Ureter (tissue), 1 donor: Measurements from ENCODE around the gene ST7. TPM values are rescaled to one million over a fixed set of nuclear protein-coding genes. Genes with fewer than 3 reads are reported as not detected.
"Not testable (repeated sequence)": the region's sequence is repeated elsewhere in the genome, so short reads cannot be mapped to it uniquely, and the experiment has no call there.

Experiments
- DNase-seq: peaks from one replicate; pipeline ENCODE4 v3.0.0-alpha.2; 2020; ENCODE audit warnings: low spot score
- total RNA-seq: library from RNA; stranded (reverse); gene quantifications from one replicate; pipeline ENCODE4 v1.2.4, GENCODE V29; 2023
- donor health status: DM: yes; HTN: yes; CAD: no.

Gene ST7
- total RNA-seq, 1 donor from 2014 or later: 25.4 TPM

GRCh38 chr7:116950889-116951351, 2.4 kb upstream of the ST7 start:
- DNase-seq: no peak

DNA sequence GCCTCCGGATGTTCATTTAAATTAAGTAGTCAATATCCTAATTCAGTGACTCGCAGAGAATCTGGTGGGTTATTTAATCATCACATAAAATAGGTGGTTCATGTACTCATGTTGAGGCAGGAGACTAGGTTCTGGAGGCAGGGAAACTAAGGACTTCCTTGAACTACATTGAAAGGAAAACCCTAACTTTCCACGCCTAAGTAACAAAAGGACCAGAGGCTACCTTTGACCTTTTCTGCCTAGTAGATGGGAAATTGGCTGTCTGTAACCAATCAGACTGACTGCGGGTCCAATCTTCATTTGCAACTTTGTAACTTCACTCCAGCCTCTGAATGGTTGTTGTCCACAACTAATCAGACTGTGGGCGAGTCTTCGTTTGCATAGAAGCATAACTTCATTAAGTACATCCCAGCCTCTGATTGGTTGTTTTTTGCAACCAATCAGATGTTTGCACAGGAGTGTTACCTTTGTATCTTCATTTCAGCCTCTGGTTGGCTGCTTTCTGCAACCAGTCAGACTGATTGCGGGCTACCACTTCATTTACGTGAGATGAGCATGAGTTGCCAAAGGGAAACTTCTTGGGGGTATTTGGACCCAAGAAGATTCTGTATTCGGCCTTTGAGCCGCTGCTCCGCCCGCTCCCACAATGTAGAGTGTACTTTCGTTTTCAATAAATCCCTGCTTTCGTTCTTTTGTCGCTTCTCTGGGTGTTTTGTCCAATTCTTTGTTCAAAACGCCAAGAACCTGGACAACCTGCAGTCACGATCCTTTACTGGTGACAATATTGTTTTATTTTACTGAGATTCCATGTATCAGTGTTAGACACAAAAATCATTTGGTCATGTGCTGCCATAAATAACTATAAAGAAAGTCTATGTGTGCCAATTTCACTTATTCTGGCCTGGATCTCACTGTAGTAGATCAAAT, 1.7 kb upstream of the ST7 start:
- DNase-seq: no peak

GRCh38 chr7:116952635-116953371, 498 bp upstream of the ST7 start:
- DNase-seq: peak; percentile 74

DNA sequence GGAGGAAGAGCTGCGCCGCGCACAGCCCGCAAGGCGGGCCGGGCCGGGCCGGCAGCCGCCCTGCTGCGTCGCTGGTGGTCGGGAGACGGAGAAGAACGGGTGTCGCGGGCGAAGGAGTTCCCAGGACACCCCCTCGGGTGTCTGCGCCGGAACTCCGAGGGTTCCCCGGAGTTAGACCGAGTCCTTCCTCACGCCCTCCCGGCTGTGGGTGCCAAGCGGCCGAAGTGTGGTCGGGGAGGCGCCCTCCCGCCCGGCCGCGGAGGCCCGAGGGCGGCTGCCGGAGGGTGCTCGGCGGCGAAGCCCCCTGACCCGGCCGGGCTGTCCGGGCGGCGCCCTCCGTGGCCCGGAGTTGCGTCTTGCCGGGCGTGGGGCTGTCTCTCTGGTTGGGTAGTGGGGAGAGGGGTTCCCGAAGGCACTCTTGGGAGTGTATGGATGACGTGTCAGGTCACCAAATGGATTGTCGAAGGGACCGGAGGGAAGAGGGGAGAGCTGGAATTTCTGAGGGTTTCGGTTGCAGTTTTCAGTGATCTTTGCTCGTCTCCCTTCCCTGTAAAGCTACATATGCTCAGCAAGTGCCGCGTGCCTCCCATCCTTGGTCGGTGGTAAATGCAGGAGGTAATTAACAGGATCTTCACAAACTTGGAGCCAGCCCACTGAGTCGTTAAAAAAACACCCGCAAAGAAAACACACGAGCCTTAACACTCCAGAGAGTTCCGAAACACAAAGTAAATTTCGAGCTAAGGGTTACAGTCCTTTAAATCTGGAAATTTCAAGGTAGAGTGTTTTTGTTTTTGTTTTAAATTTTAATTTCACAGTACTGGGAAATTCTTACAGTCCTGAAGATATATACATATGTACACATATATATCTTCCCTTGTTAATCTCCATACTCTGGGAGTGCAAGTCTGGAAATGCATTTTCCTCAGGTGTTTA, 871 bp downstream of the ST7 start:
- peak; percentile 64 for DNase-seq

DNA sequence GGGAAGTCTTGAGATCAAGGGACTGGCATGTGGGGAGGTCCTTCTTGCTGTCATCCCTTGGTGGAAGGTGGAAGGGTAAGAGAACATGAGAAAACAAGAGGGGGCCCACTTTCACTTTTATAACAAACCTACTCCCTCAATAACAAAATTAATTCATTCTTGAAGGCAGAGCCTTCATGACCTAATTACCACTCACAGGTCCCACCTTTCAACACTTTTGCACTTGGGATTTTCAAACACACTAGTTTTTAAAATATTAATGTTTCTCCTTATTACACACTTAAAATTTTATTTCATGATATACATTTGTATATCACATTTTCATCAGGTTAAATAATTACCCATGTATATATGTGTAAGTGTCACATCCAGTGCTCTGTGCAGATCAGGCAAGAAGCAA, 2.0 kb downstream of the ST7 start:
- DNase-seq: no peak

- no peak for DNase-seq
These were observed 2.6 kb downstream of the ST7 start for GRCh38 chr7:116955801-116956476.

DNA sequence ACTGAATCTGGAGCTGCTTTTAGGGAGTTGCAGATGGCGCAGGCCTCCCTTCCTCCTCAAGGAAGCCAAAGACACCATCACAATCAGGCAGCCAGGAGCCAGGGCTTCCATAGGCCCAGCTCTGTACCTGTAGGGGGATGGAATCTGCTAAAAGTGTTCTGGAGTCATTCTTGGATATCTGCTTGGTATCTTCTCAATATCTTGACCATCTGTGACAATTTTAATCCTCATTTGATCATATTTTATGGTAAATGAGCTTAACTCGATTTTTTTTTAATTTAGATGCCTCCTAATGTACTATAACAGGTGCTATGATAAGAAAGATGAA, 3.1 kb downstream of the ST7 start:
- no peak for DNase-seq

GRCh38 chr7:116957874-116958273, 4.6 kb downstream of the ST7 start:
- no peak for DNase-seq

DNA sequence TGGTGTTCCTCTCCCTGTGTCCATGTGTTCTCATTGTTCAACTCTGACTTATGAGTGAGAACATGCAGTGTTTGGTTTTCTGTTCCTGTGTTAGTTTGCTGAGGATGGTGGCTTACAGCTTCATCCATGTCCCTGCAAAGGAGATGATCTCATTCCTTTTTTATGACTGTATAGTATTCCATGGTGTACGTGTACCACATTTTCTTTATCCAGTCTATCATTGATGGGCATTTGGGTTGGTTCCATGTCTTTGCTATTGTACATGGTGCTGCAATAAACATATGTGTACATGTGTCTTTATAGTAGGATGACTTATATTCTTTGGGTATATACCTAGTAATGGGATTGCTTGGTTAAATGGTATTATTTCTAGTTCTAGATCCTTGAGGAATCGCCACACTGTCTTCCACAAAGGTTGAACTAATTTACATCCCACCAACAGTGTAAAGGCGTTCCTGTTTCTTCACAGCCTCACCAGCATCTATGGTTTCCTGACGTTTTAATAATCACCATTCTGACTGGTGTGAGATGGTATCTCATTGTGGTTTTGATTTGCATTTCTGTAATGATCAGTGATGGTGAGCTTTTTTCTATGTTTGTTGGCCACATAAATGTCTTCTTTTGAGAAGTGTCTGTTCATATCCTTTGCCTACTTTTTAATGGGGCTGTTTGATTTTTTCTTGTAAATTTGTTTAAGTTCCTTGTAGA, 8.8 kb downstream of the ST7 start:
- DNase-seq: not testable (repeated sequence)

- no peak for DNase-seq
These were observed 9.9 kb downstream of the ST7 start for GRCh38 chr7:116963234-116963633.

GRCh38 chr7:116966601-116967000, 13.3 kb downstream of the ST7 start:
- no peak for DNase-seq

GRCh38 chr7:116967254-116967922, 14.1 kb downstream of the ST7 start:
- no peak for DNase-seq

DNA sequence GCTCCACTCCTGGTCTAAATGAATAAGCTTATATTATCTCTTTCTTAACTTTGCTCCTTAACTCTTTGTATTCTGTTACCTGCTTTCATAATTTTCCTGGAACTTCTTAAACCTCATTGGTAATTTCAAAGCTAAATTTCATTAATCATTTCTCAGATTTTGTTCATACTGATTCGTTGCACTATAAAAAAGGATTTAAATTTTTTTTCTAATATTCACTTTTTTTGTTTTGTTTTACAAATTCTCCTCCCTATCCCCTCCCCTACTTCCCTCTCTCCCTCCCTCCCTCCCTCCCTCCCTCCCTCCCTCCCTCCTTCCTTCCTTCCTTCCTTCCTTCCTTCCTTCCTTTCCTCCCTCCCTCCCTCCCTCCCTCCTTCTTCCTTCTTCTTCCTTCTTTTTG, 14.7 kb downstream of the ST7 start:
- DNase-seq: no peak

GRCh38 chr7:116968631-116969030, 15.3 kb downstream of the ST7 start:
- no peak for DNase-seq

DNA sequence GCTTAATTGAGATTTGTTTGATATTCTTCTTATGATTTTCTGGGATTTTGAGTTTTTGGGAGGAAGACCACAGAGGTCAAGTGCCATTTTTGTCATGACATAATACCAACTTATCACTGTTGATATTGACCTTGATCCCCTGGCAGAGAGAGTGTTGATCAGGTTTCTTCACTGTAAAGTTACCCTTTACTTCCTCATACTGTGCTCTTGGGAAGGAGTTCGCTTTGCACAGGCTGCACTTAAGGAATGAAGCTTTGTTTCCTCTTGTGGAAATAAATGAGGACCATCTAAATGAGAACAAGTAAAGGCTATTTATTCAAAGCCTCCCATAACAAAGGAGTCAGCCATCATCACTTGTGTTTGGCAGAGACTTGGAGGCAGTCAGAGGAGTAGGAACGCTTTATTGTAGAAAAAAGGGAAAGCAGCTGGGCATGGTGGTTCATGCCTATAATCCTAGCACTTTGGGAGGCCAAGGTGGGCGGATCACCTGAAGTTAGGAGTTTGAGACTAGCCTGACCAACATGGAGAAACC, 16.1 kb downstream of the ST7 start:
- no peak for DNase-seq

DNA sequence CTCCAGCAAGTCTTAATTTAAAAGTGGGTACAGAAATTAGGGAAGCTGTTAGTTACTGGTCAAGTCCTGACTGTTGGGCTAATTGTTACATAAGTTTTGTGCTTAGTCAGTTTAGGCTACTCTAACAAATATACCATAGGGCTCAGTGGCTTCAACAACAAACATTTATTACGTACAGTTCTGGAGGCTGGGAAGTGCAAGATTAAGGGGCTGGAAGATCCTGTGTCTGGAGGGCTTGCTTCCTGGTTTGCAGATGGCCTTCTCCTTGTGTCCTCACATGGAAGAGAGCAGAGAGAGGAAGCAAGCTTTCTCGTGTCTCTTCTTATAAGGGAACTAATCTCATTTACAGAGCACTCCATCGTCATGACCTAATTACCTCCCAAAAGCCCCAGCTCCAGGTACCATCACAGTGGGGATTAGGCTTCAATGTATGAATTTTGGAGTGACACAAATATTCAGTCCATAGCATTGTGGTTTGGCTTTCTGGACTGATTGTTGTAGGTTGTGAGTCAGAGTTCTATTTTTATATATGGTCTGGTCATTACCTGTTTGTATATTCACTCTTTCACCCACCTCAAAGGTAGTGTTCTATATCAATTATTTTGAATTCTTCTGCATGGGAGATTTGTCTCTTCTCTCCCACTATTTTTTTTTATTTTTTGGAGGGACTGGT, 17.1 kb downstream of the ST7 start:
- no peak for DNase-seq

DNA sequence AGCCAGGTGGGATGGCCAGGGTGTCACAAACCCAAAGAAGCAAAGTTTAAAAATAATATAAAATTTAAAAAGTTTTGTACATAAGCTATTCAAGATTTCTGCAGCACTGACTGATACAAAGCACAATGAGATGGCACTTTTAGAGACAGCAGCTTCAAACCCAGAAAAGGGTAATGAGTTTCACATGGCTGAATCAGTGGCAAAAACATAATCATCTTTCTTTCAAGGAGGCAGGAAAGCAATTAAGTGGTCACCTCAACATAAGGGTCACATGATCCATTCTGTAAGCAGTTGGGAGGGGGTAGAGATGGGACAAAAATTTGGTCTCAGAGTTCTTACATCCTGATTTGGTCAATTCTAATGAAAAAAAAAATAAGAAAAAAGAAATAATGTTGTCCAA, 17.9 kb downstream of the ST7 start:
- DNase-seq: not testable (repeated sequence)

DNA sequence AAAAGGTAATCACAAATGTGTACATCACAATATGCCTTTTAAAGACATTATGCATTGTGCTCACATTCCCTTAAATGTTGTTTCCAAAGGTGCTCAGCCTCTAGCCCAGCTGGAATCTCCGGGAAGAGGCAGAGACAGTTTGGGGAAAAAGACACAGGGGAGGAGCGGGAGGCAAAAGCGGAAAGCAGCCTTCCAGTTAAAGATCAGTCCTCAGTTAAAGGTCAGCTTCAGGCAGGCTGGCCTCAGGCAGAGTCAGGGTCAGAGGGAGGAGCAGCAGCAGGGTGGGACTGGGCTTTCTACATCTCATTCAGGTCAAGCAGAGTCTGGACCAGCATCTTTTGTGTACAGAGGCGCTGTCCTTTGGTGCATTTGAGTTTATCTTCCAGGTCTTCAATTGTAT, 18.6 kb downstream of the ST7 start:
- DNase-seq: no peak

DNA sequence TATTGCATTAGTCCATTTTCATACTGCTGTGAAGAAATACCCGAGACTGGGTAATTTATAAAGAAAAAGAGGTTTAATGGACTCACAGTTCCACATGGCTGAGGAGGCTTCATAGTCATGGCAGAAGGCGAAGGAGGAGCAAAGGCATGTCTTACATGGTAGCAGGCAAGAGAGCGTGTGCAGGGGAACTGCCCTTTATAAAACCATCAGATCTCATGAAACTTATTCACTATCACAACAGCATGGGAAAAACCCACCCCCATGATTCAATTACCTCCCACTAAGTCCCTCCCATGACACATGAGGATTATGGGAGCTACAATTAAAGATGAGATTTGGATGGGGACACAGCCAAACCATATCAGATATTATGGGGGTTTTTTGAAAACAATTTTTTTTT, 21.7 kb downstream of the ST7 start:
- not testable (repeated sequence) for DNase-seq
